GM12878 (cell line): Measurements from ENCODE around the gene KCNMB3. TPM values are rescaled to one million over a fixed set of nuclear protein-coding genes. Genes with fewer than 3 reads are reported as not detected.

ENCODE experiments used
- ATAC-seq: fragments of 200-7000 bp; cut with Tn5 transposase; 3 replicates; pipeline ENCODE4 v1.9.1; 2020; ENCODE audit warnings: mild to moderate bottlenecking, moderate library complexity
- BruUV-seq: library from RNA; stranded (reverse); fragments of 400-500 nt; replicated peaks from 2 replicates; lab custom pipeline; 2021; lab: Mats Ljungman, UMichigan
- CTCF ChIA-PET: fragments of 300-600 bp; sonication (Branson Sonifier 250); formaldehyde crosslinking; extraction: SDS; loops from one replicate; lab custom pipeline; 2021; ENCODE audit warnings: inconsistent platforms; lab: Yijun Ruan, JAX
- POLR2A ChIA-PET: fragments of 350-600 bp; formaldehyde crosslinking; extraction: SDS; loops from one replicate; lab custom pipeline; 2021; ENCODE audit warnings: inconsistent platforms; lab: Charles Lee
- RAD21 ChIA-PET: fragments of 300-600 bp; sonication (Branson Sonifier 250); formaldehyde crosslinking; loops from one replicate; lab custom pipeline; 2023; ENCODE audit warnings: antibody characterized with exemption; ENCODE audit not compliant: unreplicated experiment; lab: Charles Lee
- SMC1A ChIA-PET: fragments of 300-600 bp; sonication (Branson Sonifier 250); formaldehyde crosslinking; loops from one replicate; lab custom pipeline; 2023; ENCODE audit not compliant: unreplicated experiment, uncharacterized antibody; lab: Charles Lee
- DNase-seq: peaks from one replicate; pipeline ENCODE4 v3.0.0-alpha.2; 2011; ENCODE audit warnings: low read depth, low spot score
- FAIRE-seq: peaks from 3 replicates; lab custom pipeline; 2011; peaks lifted over from hg19 to GRCh38; lab: Jason Lieb, UNC
- H2AFZ ChIP-seq: 2 replicates; pipeline ENCODE4 v1.6.0; 2011; ENCODE audit warnings: low read depth, low read length, control low read depth; ENCODE audit not compliant: control insufficient read depth
- H3K27ac ChIP-seq: 2 replicates; pipeline ENCODE4 v1.5.1; 2011; ENCODE audit warnings: control low read depth; ENCODE audit not compliant: control insufficient read depth, insufficient read depth
- H3K27me3 ChIP-seq, 2 experiments: replicated peaks in 1 of 2; 2 replicates each; pipeline versions ENCODE4 v1.6.0 to v1.6.1; 2011; ENCODE audit warnings: low read length in 1 of 2; ENCODE audit not compliant: control insufficient read depth in 2 of 2, insufficient read depth in 2 of 2
- H3K36me3 ChIP-seq, 2 experiments: 2 replicates each; pipeline ENCODE4 v1.5.1; 2011; ENCODE audit warnings: low read length in 1 of 2; ENCODE audit not compliant: control insufficient read depth in 2 of 2, insufficient read depth in 2 of 2
- H3K4me1 ChIP-seq: 2 replicates; pipeline ENCODE4 v1.6.1; 2011; ENCODE audit warnings: mild to moderate bottlenecking, low read length, moderate library complexity, mixed read lengths; ENCODE audit not compliant: control insufficient read depth, insufficient read depth
- H3K4me2 ChIP-seq: 2 replicates; pipeline ENCODE4 v1.6.0; 2011; ENCODE audit warnings: control low read depth; ENCODE audit not compliant: control insufficient read depth, insufficient read depth
- H3K4me3 ChIP-seq: fragments of 200-600 bp; sonication (generic); 2 replicates; pipeline ENCODE4 v1.5.1; 2016
- H3K79me2 ChIP-seq: 2 replicates; pipeline ENCODE4 v1.6.0; 2011; ENCODE audit warnings: low read length; ENCODE audit not compliant: control insufficient read depth, insufficient read depth
- H3K9ac ChIP-seq: 2 replicates; pipeline ENCODE4 v1.8.0; 2011; ENCODE audit warnings: low read length, control low read depth, mixed read lengths; ENCODE audit not compliant: control insufficient read depth, insufficient read depth
- H3K9me3 ChIP-seq: replicated peaks from 3 replicates; pipeline ENCODE4 v1.5.1; 2011; ENCODE audit warnings: mild to moderate bottlenecking, low read length; ENCODE audit not compliant: control insufficient read depth, insufficient read depth
- H4K20me1 ChIP-seq: 2 replicates; pipeline ENCODE4 v1.6.0; 2011; ENCODE audit not compliant: control insufficient read depth, insufficient read depth
- CEBPZ ChIP-seq: fragments of 150-350 bp; IDR thresholded peaks from 2 replicates; pipeline ENCODE4 v1.6.1; 2016; ENCODE audit warnings: low read depth, low read length
- DPF2 ChIP-seq: fragments of 450-650 bp; IDR thresholded peaks from 2 replicates; pipeline ENCODE4 v1.6.1; 2017; ENCODE audit warnings: mild to moderate bottlenecking
- NR2C1 ChIP-seq: fragments of 450-650 bp; IDR thresholded peaks from 2 replicates; pipeline ENCODE4 v1.6.1; 2017; ENCODE audit warnings: antibody characterized with exemption, mild to moderate bottlenecking, moderate library complexity
- PAX5 ChIP-seq: IDR thresholded peaks from 2 replicates; pipeline ENCODE4 v1.6.1; 2011; ENCODE audit warnings: low read depth, low read length, borderline replicate concordance
- RAD51 ChIP-seq: fragments of 450-650 bp; IDR thresholded peaks from 2 replicates; pipeline ENCODE4 v1.6.1; 2016; ENCODE audit warnings: moderate library complexity, mild to moderate bottlenecking, inconsistent platforms
- REST ChIP-seq: IDR thresholded peaks from 2 replicates; pipeline ENCODE4 v1.6.1; 2012; ENCODE audit warnings: mild to moderate bottlenecking, low read depth, low read length
- TBL1XR1 ChIP-seq: IDR thresholded peaks from 2 replicates; pipeline ENCODE4 v1.6.1; 2012; ENCODE audit warnings: low read depth, low read length, improper control_type of control experiment
- ZBTB33 ChIP-seq: fragments of 450-650 bp; IDR thresholded peaks from 2 replicates; pipeline ENCODE4 v1.6.1; 2017; ENCODE audit warnings: mild to moderate bottlenecking
- ZNF217 ChIP-seq: fragments of 450-650 bp; IDR thresholded peaks from 2 replicates; pipeline ENCODE4 v1.6.1; 2017; ENCODE audit warnings: antibody characterized with exemption, mild to moderate bottlenecking
- WGBS: methylation state at CpG from one replicate; pipeline ENCODE4 v1.1.6; 2016; ENCODE audit warnings: low lambda C conversion rate; ENCODE audit not compliant: insufficient replicate concordance, insufficient coverage; ENCODE audit errors: missing lambda C conversion rate; 5-methylcytosine and 5-hydroxymethylcytosine counted together
- in situ Hi-C: fragments of 300-500 bp; cut with MboI; formaldehyde crosslinking; loops from 9 replicates; pipeline ENCODE4 v1.14.3; 2018; ENCODE audit warnings: mixed read lengths
- intact Hi-C: fragments of 100-400 bp; cut with micrococcal nuclease; formaldehyde crosslinking; loops from one replicate; pipeline ENCODE4 v1.14.2; 2022; ENCODE audit not compliant: unreplicated experiment
- polyA plus RNA-seq, 11 experiments: library from polyadenylated mRNA; depleted of rRNA in 4 of 11; unstranded in 6 of 11; stranded (reverse) in 5 of 11; fragments of >200 nt; fragmentation: Nextera tagmentation in 4 of 11; fragmentation: Illumina TruSeq in 1 of 11; extraction: Ambion mirVana in 4 of 11; extraction: Trizol in 1 of 11; gene quantifications; 1 replicate in 1 of 11; 2 replicates in 10 of 11; pipeline versions ENCODE4 v1.2.1 to v1.2.3, GENCODE V29; 2011 to 2016; ENCODE audit warnings: inconsistent platforms in 2 of 11, missing spikeins in 2 of 11, low read depth in 1 of 11
- total RNA-seq, 4 experiments: library from RNA; depleted of rRNA in 3 of 4; stranded (reverse); fragments of >200 nt in 3 of 4; fragmentation: Illumina TruSeq in 1 of 4; extraction: Trizol in 1 of 4; gene quantifications; 2 replicates each; pipeline versions ENCODE4 v1.2.1 to v1.2.3, GENCODE V29; 2013 to 2021

Gene KCNMB3
- total and polyA plus RNA-seq, 10 of the 15 experiments (the other 5 are each of a cell fraction or from before 2014, with no cell fraction given) = 0.20 to 4.6 (median 2.2) TPM

GRCh38 chr3:179269152-179269707 lies 18.3 kb upstream of the KCNMB3 start:
- FAIRE-seq = no peak
- in situ Hi-C loops = no loop called here
- no peaks in the 10 kb centered on the region for H4K20me1 ChIP-seq
- no peaks in the 10 kb centered on the region for H3K36me3 ChIP-seq
- ChIA-PET POLR2A (no interaction called here), SMC1A (interaction anchor here (1.0 to 1.1 kb wide), 2 partner anchors 11 to 27 kb away, joined by 3 to 4 read pairs; no protein-coding TSS in a partner anchor), RAD21 (no interaction called here), CTCF (interaction anchor here (1.2 kb wide), 1 partner anchor 16 kb away, joined by 3 read pairs; no protein-coding TSS in a partner anchor)
- no peak overlapping the region for H3K4me2 ChIP-seq
- H3K9me3 ChIP-seq = no peaks in the 10 kb centered on the region
- no peak overlapping the region for H3K4me3 ChIP-seq
- intact Hi-C loops = no loop called here
- 44% methylated on average over 4 of the region's 4 CpGs for WGBS
- H2AFZ ChIP-seq = no peak overlapping the region
- ATAC-seq = no peak
- no peak for DNase-seq
- no peak overlapping the region for H3K9ac ChIP-seq
- no TSS peak for BruUV-seq
- TF ChIP-seq PAX5 (no peak), ZBTB33 (no peak), NR2C1 (no peak), RAD51 (no peak), CEBPZ (no peak), DPF2 (no peak), TBL1XR1 (no peak), ZNF217 (no peak), REST (no peak)
- no peaks in the 10 kb centered on the region for H3K79me2 ChIP-seq
- H3K27me3 ChIP-seq = no peaks in the 10 kb centered on the region; a peak in 1 of 4 replicates
- no peak overlapping the region for H3K27ac ChIP-seq
- H3K4me1 ChIP-seq = peaks cover 7% of the 10 kb centered on the region; the same call in 1 of the 2 replicates
